ENCODE data around the gene POLN. TPM values are rescaled to one million over a fixed set of nuclear protein-coding genes. Genes with fewer than 3 reads are reported as not detected.

Gene POLN
- total RNA-seq, 1 experiment from 2014 or later: 0.10 TPM

- in situ Hi-C loops (cut with HindIII; ENCODE audit: low pct_unique_long_range_greater_than_20kb, low sequenced_read_pairs): no loop called here
Observed at GRCh38 chr4:2266181-2266580, 24.3 kb upstream of the POLN start.

GRCh38 chr4:2265113-2266110 is 23.5 kb upstream of the POLN start:
- DNase-seq (ENCODE audit: low read depth): no peak
- in situ Hi-C loops (cut with HindIII; ENCODE audit: low pct_unique_long_range_greater_than_20kb, low sequenced_read_pairs): no loop called here

More at GRCh38 chr4:2266181-2266580, 24.3 kb upstream of the POLN start:
- no peak for DNase-seq (ENCODE audit: low read depth)

GRCh38 chr4:2264481-2265041 is 22.6 kb upstream of the POLN start:
- in situ Hi-C loops (cut with HindIII; ENCODE audit: low pct_unique_long_range_greater_than_20kb, low sequenced_read_pairs): no loop called here

GRCh38 chr4:2263926-2264321 is 22.0 kb upstream of the POLN start:
- in situ Hi-C loops (cut with HindIII; ENCODE audit: low pct_unique_long_range_greater_than_20kb, low sequenced_read_pairs): no loop called here
- no peak for DNase-seq (ENCODE audit: low read depth)

More at GRCh38 chr4:2264481-2265041, 22.6 kb upstream of the POLN start:
- no peak for DNase-seq (ENCODE audit: low read depth)

GRCh38 chr4:2262944-2263250 is 21.0 kb upstream of the POLN start:
- in situ Hi-C loops (cut with HindIII; ENCODE audit: low pct_unique_long_range_greater_than_20kb, low sequenced_read_pairs): no loop called here
- DNase-seq (ENCODE audit: low read depth): no peak

- peak; percentile 99 for DNase-seq (ENCODE audit: low read depth)
- in situ Hi-C loops (cut with HindIII; ENCODE audit: low pct_unique_long_range_greater_than_20kb, low sequenced_read_pairs): no loop called here
Observed at GRCh38 chr4:2262145-2262943, 20.4 kb upstream of the POLN start.

- in situ Hi-C loops (cut with HindIII; ENCODE audit: low pct_unique_long_range_greater_than_20kb, low sequenced_read_pairs): no loop called here
- DNase-seq (ENCODE audit: low read depth): no peak
Observed at GRCh38 chr4:2261853-2262144, 19.9 kb upstream of the POLN start, which contains the start of gene MXD4. Gene MXD4 (minus strand): TSS chr4:2262109. CDS start chr4:2261980, 129 bp downstream.

GRCh38 chr4:2261110-2261852 is 19.4 kb upstream of the POLN start:
- in situ Hi-C loops (cut with HindIII; ENCODE audit: low pct_unique_long_range_greater_than_20kb, low sequenced_read_pairs): no loop called here
- peak; percentile 16 for DNase-seq (ENCODE audit: low read depth)

GRCh38 chr4:2260344-2261109 is 18.6 kb upstream of the POLN start:
- in situ Hi-C loops (cut with HindIII; ENCODE audit: low pct_unique_long_range_greater_than_20kb, low sequenced_read_pairs): no loop called here
- no peak for DNase-seq (ENCODE audit: low read depth)

- no peak for DNase-seq (ENCODE audit: low read depth)
- in situ Hi-C loops (cut with HindIII; ENCODE audit: low pct_unique_long_range_greater_than_20kb, low sequenced_read_pairs): no loop called here
Observed at GRCh38 chr4:2259541-2260343, 17.8 kb upstream of the POLN start.

- DNase-seq (ENCODE audit: low read depth): no peak
- in situ Hi-C loops (cut with HindIII; ENCODE audit: low pct_unique_long_range_greater_than_20kb, low sequenced_read_pairs): no loop called here
Observed at GRCh38 chr4:2259036-2259540, 17.2 kb upstream of the POLN start.

GRCh38 chr4:2258091-2259035 is 16.4 kb upstream of the POLN start:
- no peak for DNase-seq (ENCODE audit: low read depth)

GRCh38 chr4:2257361-2258081 is 15.6 kb upstream of the POLN start:
- in situ Hi-C loops (cut with HindIII; ENCODE audit: low pct_unique_long_range_greater_than_20kb, low sequenced_read_pairs): no loop called here
- DNase-seq (ENCODE audit: low read depth): no peak

More at GRCh38 chr4:2258091-2259035, 16.4 kb upstream of the POLN start:
- in situ Hi-C loops (cut with HindIII; ENCODE audit: low pct_unique_long_range_greater_than_20kb, low sequenced_read_pairs): no loop called here

- in situ Hi-C loops (cut with HindIII; ENCODE audit: low pct_unique_long_range_greater_than_20kb, low sequenced_read_pairs): no loop called here
- DNase-seq (ENCODE audit: low read depth): no peak
Observed at GRCh38 chr4:2256781-2257191, 14.9 kb upstream of the POLN start.

- in situ Hi-C loops (cut with HindIII; ENCODE audit: low pct_unique_long_range_greater_than_20kb, low sequenced_read_pairs): no loop called here
- DNase-seq (ENCODE audit: low read depth): no peak
Observed at GRCh38 chr4:2256156-2256731, 14.3 kb upstream of the POLN start.

All from Caki2 (cell line).